ENCODE results near the gene ARHGAP24. TPM values are rescaled to one million over a fixed set of nuclear protein-coding genes. Genes with fewer than 3 reads are reported as not detected.
"Not testable (repeated sequence)": the region's sequence is repeated elsewhere in the genome, so short reads cannot be mapped to it uniquely, and the experiment has no call there.

Gene ARHGAP24
- total RNA-seq, 1 donor from 2014 or later: not detected

DNA sequence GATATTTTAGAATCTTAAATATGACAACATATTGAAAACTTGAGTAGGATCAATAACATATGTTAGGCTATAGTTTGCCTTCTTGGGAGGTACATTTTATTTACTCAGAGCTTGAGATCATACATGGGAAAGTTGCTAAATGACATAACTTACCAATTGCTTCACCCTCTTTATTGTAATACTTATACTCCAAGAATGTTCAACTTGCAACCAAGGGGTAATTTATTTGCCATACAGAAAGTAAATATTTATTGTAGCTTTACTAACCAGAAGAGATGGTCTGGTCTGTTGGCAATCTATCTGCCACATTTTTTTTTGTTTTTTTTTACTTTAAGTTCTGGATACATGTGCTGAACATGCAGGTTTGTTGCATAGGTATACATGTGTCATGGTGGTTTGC, 426.6 kb downstream of the ARHGAP24 start:
- intact Hi-C loops (cut with micrococcal nuclease): no loop called here

DNA sequence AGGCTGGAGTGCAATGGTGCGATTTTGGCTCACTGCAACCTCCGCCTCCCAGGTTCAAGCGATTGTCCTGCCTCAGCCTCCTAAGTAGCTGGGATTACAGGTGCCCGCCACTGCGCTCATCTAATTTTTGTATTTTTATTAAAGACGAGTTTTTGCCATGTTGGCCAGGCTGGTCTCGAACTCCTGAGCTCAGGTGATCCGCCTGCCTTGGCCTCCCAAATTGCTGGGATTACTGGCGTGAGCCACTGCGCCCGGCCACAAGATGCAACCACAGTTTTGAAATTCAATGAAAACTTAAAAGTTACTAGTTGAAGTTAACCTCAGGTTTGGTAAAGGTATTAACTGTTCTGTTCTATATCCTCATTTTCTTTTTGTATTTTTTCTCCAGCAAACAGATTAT, 427.7 kb downstream of the ARHGAP24 start:
- intact Hi-C loops (cut with micrococcal nuclease): not testable (repeated sequence)

- intact Hi-C loops (cut with micrococcal nuclease): no loop called here
These were observed 430.8 kb downstream of the ARHGAP24 start for GRCh38 chr4:85905761-85906160.

DNA sequence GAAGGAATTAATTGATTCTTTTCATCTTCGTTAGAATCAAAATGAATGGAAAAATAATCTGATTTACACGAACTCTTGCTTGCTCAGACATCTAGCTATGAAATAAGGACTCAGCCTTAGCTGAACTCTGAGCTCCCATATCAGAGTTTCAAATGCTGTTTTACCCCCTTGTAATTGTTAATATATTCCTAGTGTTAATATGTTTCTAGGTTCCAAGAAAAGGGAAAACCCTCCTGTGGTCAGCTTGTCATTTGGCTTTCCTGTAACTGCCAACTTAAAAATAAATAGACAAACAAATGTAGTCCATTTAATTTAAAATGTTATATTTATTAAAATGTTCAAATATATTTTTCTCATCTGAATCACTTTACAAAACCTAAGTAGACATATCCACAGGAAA, 432.1 kb downstream of the ARHGAP24 start:
- intact Hi-C loops (cut with micrococcal nuclease): no loop called here

DNA sequence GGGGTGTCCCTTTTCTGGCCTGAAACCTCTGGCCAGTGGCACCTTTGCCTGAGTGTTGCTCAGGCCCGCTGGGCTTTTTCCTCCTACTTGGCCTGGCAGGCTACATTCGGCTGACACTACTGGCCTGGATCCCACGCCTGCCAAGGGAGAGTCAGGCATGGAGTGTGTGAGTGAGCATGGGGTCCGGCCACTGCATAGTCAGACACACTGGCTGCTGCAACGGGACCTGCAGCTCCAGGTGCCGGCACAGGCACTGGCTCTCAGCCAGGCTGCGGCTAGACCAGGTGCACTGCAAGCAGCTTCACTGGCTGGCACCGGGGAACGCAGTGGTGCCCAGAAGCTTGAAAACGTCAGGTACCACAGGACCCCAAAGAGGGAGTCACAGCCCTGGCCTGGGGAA, 434.9 kb downstream of the ARHGAP24 start:
- intact Hi-C loops (cut with micrococcal nuclease): no loop called here

DNA sequence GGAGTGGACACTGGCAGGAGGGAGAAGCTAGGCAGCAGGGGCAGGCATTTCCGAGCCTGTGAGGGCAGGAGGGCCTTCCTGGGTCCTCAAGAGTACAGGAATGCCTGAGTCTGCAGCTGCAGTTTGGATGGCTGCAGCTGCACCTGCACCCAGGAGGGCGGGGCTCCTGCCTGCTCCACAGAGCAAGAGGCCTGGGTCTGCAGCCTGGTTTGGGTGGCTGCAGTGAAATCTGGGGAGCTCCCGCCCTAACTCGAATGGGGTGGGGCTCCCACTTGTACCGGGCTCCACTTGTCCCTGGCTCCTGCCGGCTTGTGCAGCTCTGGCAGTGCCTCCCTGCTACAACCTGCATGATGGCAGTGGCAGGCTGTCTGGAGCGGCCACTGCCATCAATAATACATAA, 436.0 kb downstream of the ARHGAP24 start:
- intact Hi-C loops (cut with micrococcal nuclease): no loop called here

DNA sequence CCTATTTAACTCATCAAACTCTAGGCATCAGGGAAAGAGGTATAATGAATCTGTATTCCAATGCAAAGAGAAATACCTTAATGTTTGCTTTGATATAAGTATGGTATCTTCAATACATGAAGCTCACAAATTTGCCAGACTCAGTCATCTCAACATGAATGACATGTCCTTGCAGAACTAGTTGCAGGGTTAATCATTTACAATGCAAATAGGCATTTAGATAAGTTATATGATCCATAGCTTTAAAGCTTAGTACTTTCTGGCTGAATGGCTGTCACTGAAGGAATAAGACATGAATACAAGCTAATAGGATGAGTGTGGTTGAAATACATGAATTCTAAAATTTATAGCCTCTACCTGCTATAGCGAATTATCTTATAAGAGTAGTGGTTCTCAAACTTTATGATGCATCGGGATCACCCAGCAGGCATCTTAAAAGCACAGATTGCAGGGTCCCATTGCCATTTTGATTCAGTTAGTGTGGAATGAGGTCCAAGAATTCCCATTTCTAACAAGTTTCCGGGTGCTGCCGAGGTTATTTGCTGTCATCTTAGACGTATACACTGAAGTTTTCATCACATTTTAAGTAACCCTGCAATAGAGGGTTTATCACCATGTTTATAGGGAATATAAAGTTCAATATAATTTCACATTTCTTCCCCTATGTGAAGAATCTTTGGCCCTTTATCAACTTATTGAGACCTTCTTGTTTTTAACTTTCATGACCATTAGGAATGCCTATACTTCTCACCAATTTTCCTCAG, 439.2 kb downstream of the ARHGAP24 start:
- intact Hi-C loops (cut with micrococcal nuclease): no loop called here

GRCh38 chr4:85915570-85915969, 440.6 kb downstream of the ARHGAP24 start:
- intact Hi-C loops (cut with micrococcal nuclease): not testable (repeated sequence)

DNA sequence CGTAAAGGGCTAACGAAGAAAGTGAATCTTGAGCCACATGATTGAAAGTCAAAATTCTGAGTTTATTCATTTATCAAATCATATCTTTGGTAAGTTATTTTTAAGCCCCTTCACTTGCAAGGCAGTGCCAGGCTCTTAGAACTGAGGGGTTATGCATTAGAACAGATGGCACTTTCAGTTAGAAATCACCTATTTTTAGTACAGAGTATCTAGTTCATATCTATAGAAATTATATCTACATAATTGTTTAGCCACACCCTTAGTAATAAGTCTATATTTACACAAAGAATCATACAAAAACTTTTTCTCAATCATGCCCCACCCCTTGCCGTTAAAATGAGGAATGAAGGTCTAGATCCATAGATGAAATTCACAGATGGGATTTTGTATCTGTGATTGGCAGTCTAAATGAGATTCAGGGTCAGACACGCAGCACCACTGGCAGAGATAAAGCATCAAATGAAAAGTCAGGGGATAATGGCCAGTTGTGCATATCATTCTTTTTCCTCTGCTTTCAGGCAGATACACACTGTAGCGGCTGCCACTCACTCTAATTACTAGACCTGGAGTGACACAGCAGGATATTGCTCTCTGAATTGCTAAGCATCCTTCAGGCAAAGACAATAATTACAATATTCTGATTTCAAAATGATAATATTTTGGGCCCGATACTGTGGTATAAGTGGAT, 444.4 kb downstream of the ARHGAP24 start:
- intact Hi-C loops (cut with micrococcal nuclease): no loop called here

- intact Hi-C loops (cut with micrococcal nuclease): no loop called here
These were observed 450.1 kb downstream of the ARHGAP24 start for GRCh38 chr4:85925071-85925470.

DNA sequence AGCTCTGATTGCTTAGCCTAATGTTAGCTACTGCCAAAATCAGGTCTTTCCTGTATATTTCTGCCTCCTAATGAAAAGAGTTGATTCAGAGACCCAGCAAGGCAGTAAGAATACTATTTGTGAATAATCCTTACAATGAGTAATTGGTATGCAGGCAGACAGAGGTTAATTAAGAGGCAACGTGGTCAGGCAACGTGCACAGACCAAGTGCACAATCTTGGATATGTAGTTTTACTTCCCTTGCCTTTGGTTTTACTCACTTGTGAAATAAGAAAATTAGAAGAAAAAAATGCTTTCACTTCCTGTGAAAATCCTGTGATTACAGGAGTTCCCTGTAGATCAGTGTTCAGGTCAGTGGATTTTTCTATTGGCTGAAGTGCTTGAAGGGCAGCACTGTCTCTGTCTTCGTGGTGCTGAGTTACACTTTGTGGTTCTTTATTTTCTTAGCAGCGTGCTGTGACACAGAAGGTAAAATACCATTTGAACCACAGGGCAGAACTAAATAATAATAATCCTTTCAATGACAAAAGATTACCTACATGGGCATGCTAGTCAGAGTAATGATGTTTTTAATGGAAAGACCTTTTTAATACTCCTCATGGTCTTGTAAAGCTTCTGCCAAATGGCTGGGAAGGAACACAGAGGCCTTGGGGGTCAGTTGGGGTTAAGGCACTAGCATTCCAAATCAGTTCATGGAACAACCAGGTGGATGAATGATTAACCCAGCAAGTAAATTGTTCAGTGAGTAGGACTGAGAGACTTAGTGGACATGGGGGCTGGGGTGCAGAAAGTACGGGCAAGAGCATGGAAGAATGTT, 454.0 kb downstream of the ARHGAP24 start:
- intact Hi-C loops (cut with micrococcal nuclease): no loop called here

DNA sequence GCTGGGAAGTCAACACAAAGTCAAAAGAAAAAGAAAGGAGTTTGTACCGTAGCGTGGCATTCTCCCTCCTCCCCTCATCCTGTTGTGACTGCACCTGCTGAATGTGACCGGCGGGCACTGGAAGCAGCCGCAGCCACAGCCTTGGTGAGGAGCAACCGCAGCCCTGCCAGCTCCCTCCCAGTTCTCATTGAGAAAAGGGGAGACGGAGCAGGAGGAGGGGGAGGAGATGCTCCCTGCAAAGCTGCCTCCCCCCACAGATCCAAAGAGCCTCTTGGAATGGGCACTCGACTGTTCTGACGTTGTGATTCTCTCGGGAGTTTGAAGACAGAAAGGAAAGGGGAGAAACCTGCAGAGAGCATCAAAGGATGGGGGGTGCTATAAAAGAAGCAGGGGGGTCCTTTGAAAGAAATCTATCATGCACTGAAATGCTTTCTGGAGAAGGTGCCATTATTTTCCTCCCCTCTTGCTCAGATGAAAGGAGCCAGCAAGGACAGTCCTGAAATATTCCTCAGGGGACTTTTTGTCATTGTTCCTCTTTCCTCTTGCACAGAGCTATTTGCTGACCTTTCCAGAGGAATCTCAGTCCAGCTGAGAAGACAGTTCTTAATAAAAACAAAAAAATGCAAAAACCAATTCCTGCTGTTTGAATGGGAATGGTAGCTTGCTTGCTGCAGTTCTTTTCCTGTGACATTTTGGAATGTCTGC, 455.2 kb downstream of the ARHGAP24 start:
- intact Hi-C loops (cut with micrococcal nuclease): no loop called here

DNA sequence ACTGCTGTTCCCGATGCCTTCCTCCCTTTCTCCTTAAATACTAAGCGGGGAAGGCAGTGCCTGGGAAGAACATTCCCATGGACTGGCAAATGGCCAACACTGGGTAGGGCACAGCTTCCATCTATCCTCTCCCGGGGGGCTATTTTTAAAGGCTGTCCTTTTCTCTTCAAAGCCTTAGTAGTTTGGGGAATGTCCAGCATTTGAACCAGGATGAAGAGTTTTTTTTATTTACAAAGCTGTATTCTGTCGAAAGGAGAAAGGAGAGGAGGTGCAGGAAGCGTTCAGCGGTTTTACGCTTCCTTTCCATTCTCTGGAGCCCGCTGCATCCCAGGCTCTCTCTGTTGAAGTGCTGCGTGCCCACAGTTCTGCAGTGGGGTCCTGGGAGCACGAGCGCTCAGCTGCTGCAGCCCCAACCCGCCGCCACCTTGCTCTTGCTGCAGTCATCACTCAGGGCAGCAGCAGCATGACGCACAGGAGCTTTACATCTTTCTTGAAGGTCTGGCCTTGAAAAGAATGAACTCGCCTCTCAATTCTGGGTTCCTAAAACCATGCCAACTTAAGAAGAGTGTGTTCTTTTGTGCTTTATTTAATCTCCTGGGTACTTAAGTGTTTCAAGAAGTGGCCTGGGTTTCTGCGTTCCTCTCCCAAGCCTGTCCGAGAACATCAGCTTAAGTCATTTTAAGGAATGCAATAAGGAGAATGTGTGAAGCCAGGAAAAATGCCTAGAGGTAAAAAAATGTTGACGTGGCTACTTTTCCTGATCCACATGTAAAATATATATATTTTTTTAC, 457.7 kb downstream of the ARHGAP24 start:
- intact Hi-C loops (cut with micrococcal nuclease): no loop called here

GRCh38 chr4:85933291-85933640, 458.3 kb downstream of the ARHGAP24 start:
- intact Hi-C loops (cut with micrococcal nuclease): no loop called here

GRCh38 chr4:85937507-85937906, 462.6 kb downstream of the ARHGAP24 start:
- intact Hi-C loops (cut with micrococcal nuclease): no loop called here

- intact Hi-C loops (cut with micrococcal nuclease): no loop called here
These were observed 463.1 kb downstream of the ARHGAP24 start for GRCh38 chr4:85938062-85938461.

- intact Hi-C loops (cut with micrococcal nuclease): no loop called here
These were observed 464.0 kb downstream of the ARHGAP24 start for GRCh38 chr4:85938902-85939301.

GRCh38 chr4:85939595-85939994, 464.6 kb downstream of the ARHGAP24 start:
- intact Hi-C loops (cut with micrococcal nuclease): no loop called here

- intact Hi-C loops (cut with micrococcal nuclease): no loop called here
These were observed 465.2 kb downstream of the ARHGAP24 start for GRCh38 chr4:85940151-85940550.

DNA sequence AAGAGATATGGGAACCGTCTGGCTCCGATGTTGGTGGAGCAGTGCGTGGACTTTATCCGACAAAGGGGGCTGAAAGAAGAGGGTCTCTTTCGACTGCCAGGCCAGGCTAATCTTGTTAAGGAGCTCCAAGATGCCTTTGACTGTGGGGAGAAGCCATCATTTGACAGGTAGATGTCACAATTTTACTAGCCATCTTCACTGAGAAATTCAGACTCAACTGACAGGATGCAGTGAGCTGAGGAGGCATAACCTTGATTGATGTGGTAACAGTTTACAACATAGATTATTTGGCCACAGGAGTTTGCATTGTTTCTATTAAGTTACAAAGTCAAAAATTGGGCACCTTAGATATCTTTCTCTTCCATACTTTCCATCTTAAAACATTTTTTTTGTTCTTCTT, 467.2 kb downstream of the ARHGAP24 start:
- intact Hi-C loops (cut with micrococcal nuclease): no loop called here

- intact Hi-C loops (cut with micrococcal nuclease): no loop called here
These were observed 471.9 kb downstream of the ARHGAP24 start for GRCh38 chr4:85946821-85947220.
